Stomach (tissue), 9 donors: Measurements from ENCODE around the gene DHCR24. TPM values are rescaled to one million over a fixed set of nuclear protein-coding genes. Genes with fewer than 3 reads are reported as not detected.

Source experiments
- DNase-seq, 2 donors: peaks; one replicate each; pipeline versions ENCODE4 v3.0.0 to v3.0.0-alpha.2; 2013 to 2019
- H3K27ac ChIP-seq, 5 donors: fragments of 200-600 bp in 4 of 5; sonication (generic) in 4 of 5; one replicate each; pipeline ENCODE4 v1.5.1; 2013 to 2019; ENCODE audit warnings: mild to moderate bottlenecking in 1 of 5, moderate library complexity in 1 of 5
- H3K27me3 ChIP-seq, 3 donors: fragments of 200-600 bp; sonication (generic); one replicate each; pipeline ENCODE4 v1.5.1; 2017 to 2019; ENCODE audit warnings: mixed run types in 1 of 3
- H3K36me3 ChIP-seq, 4 donors: fragments of 200-600 bp; sonication (generic); 1 replicate in 3 of 4; 2 replicates in 1 of 4; pipeline ENCODE4 v1.5.1; 2016 to 2019
- H3K4me1 ChIP-seq, 4 donors: fragments of 200-600 bp; sonication (generic); one replicate each; pipeline ENCODE4 v1.5.1; 2016 to 2019
- H3K4me3 ChIP-seq, 4 donors: fragments of 200-600 bp; sonication (generic) in 3 of 4; one replicate each; pipeline ENCODE4 v1.5.1; 2016 to 2019; ENCODE audit warnings: mild to moderate bottlenecking in 1 of 4
- H3K9me3 ChIP-seq, 4 donors: fragments of 200-600 bp; sonication (generic); one replicate each; pipeline ENCODE4 v1.5.1; 2016 to 2019
- EP300 ChIP-seq: sonication (generic); formaldehyde crosslinking; IDR thresholded peaks from one replicate; pipeline ENCODE4 v1.6.1; 2017; ENCODE audit warnings: antibody characterized with exemption
- POLR2A ChIP-seq, 4 donors: fragments of 450-650 bp; IDR thresholded peaks; one replicate each; pipeline ENCODE4 v1.6.1; 2016; ENCODE audit warnings: antibody characterized with exemption in 4 of 4, control low read depth in 2 of 4, mild to moderate bottlenecking in 1 of 4, moderate library complexity in 1 of 4
- POLR2AphosphoS5 ChIP-seq, 3 donors: sonication (generic); formaldehyde crosslinking; IDR thresholded peaks; one replicate each; pipeline ENCODE4 v1.6.1; 2016; ENCODE audit warnings: antibody characterized with exemption in 3 of 3
- WGBS, 5 donors: extraction: QIAGEN DNeasy Blood & Tissue Kit in 3 of 5; methylation state at CpG; one replicate each; pipeline versions ENCODE4 v1.1.5 to v1.1.7; 2013 to 2018; 5-methylcytosine and 5-hydroxymethylcytosine counted together
- intact Hi-C: fragments of 100-400 bp; cut with DNase I; formaldehyde crosslinking; loops from one replicate; pipeline ENCODE4 v1.15.1; 2023; ENCODE audit warnings: low total_unique reads
- polyA plus RNA-seq, 3 donors: library from polyadenylated mRNA; stranded (reverse); fragments of 200-250 nt; gene quantifications; one replicate each; pipeline ENCODE4 v1.2.3, GENCODE V29; 2013
- total RNA-seq, 5 donors: library from RNA; depleted of rRNA; stranded (reverse); fragments of >200 nt; gene quantifications; one replicate each; pipeline versions ENCODE4 v1.1.0 to v1.2.3, GENCODE V29; 2014 to 2016
- TF ChIP-seq, protein P1 (sequence below), 7 experiments: fragments of 450-650 bp in 4 of 7; fragments of 200-600 bp in 3 of 7; sonication (generic) in 3 of 7; IDR thresholded peaks; one replicate each; pipeline ENCODE4 v1.5.1; 2016 to 2019; ENCODE audit warnings: antibody characterized with exemption in 7 of 7, control low read depth in 2 of 7, mild to moderate bottlenecking in 1 of 7
- donor health status: healthy with polysubstance abuse.
- donor health status: Bipolar disorder and iron deficiency.
- donor health status: healthy.

Gene DHCR24
- total and polyA plus RNA-seq, 8 donors = 20.0 to 347 (median 69.0) TPM

DNA sequence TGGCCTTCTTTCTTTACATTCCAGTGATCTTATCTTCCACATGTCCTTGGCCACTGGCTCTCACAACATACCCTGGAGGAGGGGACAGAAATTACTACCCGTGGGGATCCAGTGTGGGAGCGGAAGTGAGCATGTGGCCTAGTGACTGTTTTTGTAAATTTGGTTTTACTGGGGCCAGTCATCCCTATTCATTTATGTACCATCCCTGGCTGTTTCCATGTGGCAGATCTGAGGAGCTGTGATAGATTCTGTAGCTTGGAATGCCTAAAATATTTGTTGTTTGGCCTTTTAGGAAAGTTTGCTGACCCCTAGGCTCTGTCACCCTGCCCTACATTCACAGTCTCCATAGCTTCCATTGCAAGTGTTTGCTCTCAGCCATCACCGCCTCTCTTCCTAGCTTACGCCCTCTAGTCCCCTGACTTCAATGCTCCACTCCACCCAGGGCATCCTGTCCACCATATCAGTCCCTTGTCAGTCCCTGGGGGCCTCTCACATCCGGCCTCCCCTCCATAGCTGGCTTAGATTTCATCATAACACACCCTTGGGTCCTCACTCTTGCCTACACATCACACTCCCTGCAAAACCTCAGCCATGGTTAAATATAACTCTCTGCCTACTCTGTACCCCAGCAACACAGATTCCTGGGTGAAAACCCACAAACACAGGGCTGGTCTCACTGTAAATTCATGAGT is 25.8 kb downstream of the DHCR24 start:
- peaks cover 0 to 36% (median 3%) of the 10 kb centered on the region in 4 donors for H3K4me1 ChIP-seq
- H3K27ac ChIP-seq = no peak overlapping the region
- peaks cover 29 to 79% (median 60%) of the 10 kb centered on the region in 4 donors for H3K36me3 ChIP-seq
- intact Hi-C loops = no loop called here
- WGBS, 5 donors = 63 to 76% (median 72%) methylated on average over 5 of the region's 5 CpGs
- no peaks in the 10 kb centered on the region for H3K27me3 ChIP-seq
- no peaks in the 10 kb centered on the region for H3K9me3 ChIP-seq
- no peak overlapping the region for H3K4me3 ChIP-seq
- TF ChIP-seq, protein P1, sequence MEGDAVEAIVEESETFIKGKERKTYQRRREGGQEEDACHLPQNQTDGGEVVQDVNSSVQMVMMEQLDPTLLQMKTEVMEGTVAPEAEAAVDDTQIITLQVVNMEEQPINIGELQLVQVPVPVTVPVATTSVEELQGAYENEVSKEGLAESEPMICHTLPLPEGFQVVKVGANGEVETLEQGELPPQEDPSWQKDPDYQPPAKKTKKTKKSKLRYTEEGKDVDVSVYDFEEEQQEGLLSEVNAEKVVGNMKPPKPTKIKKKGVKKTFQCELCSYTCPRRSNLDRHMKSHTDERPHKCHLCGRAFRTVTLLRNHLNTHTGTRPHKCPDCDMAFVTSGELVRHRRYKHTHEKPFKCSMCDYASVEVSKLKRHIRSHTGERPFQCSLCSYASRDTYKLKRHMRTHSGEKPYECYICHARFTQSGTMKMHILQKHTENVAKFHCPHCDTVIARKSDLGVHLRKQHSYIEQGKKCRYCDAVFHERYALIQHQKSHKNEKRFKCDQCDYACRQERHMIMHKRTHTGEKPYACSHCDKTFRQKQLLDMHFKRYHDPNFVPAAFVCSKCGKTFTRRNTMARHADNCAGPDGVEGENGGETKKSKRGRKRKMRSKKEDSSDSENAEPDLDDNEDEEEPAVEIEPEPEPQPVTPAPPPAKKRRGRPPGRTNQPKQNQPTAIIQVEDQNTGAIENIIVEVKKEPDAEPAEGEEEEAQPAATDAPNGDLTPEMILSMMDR (IDR thresholded peaks at IDR 0.05) = no peak
- TF ChIP-seq POLR2A (IDR thresholded peaks at IDR 0.05) (no peak), EP300 (no peak), POLR2AphosphoS5 (IDR thresholded peaks at IDR 0.05) (no peak)
- DNase-seq = no peak

DNA sequence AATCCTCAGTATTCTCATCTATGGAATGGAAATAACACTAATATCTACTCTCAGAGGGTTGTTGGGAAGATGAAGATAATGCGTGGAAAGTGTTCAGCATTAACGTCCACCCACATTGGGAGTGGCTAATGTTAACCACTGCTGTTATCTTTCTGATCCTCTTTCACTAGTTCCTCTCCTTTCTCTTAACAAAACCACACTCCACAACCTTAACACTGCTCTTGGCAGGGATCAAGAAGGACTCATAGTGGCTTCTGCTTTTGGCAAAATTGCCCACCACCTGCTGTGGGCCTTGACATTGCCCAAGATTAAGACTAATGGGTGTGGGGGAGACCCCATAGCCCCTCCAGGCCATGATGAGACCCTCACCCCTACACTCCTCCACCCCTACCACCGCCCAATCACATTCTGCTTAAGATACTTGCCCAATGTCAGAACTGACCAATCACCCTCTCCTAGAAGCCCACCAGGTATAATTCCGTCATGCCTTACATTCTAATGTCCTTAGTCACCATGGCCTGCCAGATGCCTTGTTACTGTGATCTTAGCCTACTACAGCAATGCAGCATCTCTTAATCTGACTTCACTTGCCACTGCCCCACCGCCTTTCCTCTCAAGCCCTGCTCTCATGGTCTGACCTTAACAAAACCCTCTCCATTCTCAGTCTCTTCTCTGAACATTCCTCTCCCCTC is 27.1 kb downstream of the DHCR24 start:
- 76 to 83% (median 81%) methylated on average over 5 of the region's 5 CpGs for WGBS, 5 donors
- Histone ChIP-seq H3K27ac (no peak overlapping the region), H3K9me3 (no peaks in the 10 kb centered on the region), H3K27me3 (no peaks in the 10 kb centered on the region), H3K4me1 (peaks cover 0 to 40% (median 3%) of the 10 kb centered on the region in 4 donors), H3K4me3 (no peak overlapping the region), H3K36me3 (peaks cover 22 to 80% (median 57%) of the 10 kb centered on the region in 4 donors)
- no peak for DNase-seq
- intact Hi-C loops = no loop called here
- TF ChIP-seq, protein P1 (IDR thresholded peaks at IDR 0.05) = no peak
- TF ChIP-seq POLR2AphosphoS5 (IDR thresholded peaks at IDR 0.05) (no peak), EP300 (no peak), POLR2A (IDR thresholded peaks at IDR 0.05) (no peak)

DNA sequence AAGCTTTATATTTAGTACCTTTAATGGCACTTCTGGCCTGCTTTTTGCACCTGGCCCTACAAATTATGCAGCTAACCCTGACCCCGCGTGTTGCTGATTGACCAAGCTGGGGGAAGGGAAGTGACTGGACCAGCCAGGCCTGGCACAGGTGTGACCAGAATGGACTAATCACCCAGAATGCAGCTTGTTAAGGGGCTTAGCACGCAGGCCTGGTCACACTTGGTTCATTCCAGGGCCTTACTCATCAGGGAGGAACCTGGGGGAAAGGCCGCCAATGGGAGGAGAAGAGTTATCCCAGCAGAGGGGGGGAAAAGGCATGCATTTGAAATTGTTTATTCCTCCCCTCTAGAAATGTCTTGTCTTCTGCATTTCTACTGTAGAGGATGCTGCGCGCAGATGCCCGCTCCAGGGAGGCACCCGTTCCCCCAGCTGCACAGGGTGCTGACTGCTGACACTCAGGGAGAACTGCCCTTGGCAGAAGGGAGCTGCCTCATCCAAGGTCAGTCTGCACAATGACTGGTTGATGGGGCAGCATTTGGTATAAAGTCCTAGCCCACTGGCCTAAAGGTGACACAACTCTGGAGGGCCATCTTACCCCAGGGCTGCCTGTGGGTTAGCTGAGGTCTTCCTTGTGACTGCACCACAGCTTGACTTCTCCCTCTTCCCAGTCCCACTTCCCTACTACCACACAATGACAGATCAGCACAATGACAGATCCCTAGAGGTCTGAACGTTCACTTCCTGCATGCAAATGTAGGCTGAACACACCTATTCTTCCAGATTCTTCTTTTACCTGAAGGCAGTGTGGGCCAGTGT is 29.0 kb downstream of the DHCR24 start:
- no peak for TF ChIP-seq EP300
- no peak for TF ChIP-seq POLR2A (IDR thresholded peaks at IDR 0.05)
- TF ChIP-seq, protein P1 (IDR thresholded peaks at IDR 0.05) = no peak
- TF ChIP-seq POLR2AphosphoS5 (IDR thresholded peaks at IDR 0.05) = no peak
- peak in 1 of 2 donors; percentile 23 for DNase-seq
- H3K4me3 ChIP-seq = no peak overlapping the region
- intact Hi-C loops = no loop called here
- H3K36me3 ChIP-seq = peaks cover 33 to 82% (median 58%) of the 10 kb centered on the region in 4 donors
- no peaks in the 10 kb centered on the region for H3K27me3 ChIP-seq
- H3K4me1 ChIP-seq = peaks cover 0 to 40% (median 3%) of the 10 kb centered on the region in 4 donors
- H3K9me3 ChIP-seq = no peaks in the 10 kb centered on the region
- WGBS, 5 donors = 67 to 84% (median 75%) methylated on average over 9 of the region's 9 CpGs
- H3K27ac ChIP-seq = peak overlapping the region in 2 of 5 donors; percentile 10 to 25

DNA sequence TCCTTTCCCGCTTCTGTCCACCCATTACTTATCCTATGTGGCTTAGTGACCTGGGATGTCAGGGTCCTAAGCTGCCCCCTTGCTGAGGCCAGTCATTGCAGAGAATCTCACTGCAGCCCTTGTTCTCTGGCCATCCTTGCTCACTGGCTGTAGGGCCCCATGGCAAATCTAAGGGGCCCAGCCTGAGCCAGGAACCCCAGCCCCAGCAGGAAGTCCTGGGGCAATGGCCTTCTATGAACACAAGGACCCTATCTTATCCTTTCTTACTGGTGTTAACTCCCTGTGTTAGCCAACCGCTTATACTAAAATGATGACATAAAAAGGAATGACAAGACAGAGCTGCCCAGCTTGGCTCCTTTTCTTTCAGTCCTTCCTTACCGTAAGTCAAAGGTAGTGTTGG is 29.9 kb downstream of the DHCR24 start:
- Histone ChIP-seq H3K9me3 (no peaks in the 10 kb centered on the region), H3K27me3 (no peaks in the 10 kb centered on the region), H3K36me3 (peaks cover 36 to 83% (median 58%) of the 10 kb centered on the region in 4 donors), H3K4me1 (peaks cover 0 to 40% (median 3%) of the 10 kb centered on the region in 4 donors), H3K4me3 (no peak overlapping the region), H3K27ac (peak overlapping the region in 2 of 5 donors; percentile 22 to 32)
- intact Hi-C loops = no loop called here
- no peak for TF ChIP-seq POLR2AphosphoS5 (IDR thresholded peaks at IDR 0.05)
- TF ChIP-seq POLR2A (IDR thresholded peaks at IDR 0.05) = no peak
- TF ChIP-seq, protein P1 (IDR thresholded peaks at IDR 0.05) = no peak
- TF ChIP-seq EP300 = no peak
- WGBS, 5 donors = 85 to 93% (median 89%) methylated on average over 3 of the region's 3 CpGs
- DNase-seq = peak in 1 of 2 donors; percentile 2
